Keratinocyte (primary cell): ENCODE measurements around the gene RNPEPL1. TPM values are rescaled to one million over a fixed set of nuclear protein-coding genes. Genes with fewer than 3 reads are reported as not detected.

Experiments
- DNase-seq: peaks from one replicate; pipeline ENCODE4 v3.0.0-alpha.2; 2011; ENCODE audit warnings: low read depth, missing footprints, low spot score
- FAIRE-seq: peaks from 2 replicates; lab custom pipeline; 2011; peaks lifted over from hg19 to GRCh38; lab: Jason Lieb, UNC
- H2AFZ ChIP-seq: 2 replicates; pipeline ENCODE4 v1.6.0; 2012; ENCODE audit warnings: low read length, control low read depth, inconsistent platforms; ENCODE audit not compliant: control insufficient read depth
- H3K27ac ChIP-seq: 2 replicates; pipeline ENCODE4 v1.5.1; 2011; ENCODE audit warnings: low read length; ENCODE audit not compliant: control insufficient read depth, insufficient read depth
- H3K27me3 ChIP-seq: 3 replicates; pipeline ENCODE4 v1.6.0; 2011; ENCODE audit warnings: low read length; ENCODE audit not compliant: control insufficient read depth, insufficient read depth; ENCODE audit errors: extremely low read depth
- H3K36me3 ChIP-seq, 2 experiments: 2 replicates in 1 of 2; 3 replicates in 1 of 2; pipeline ENCODE4 v1.5.1; 2011; ENCODE audit warnings: low read length in 2 of 2, mild to moderate bottlenecking in 1 of 2; ENCODE audit not compliant: control insufficient read depth in 2 of 2, insufficient read depth in 2 of 2; ENCODE audit errors: extremely low read depth in 1 of 2
- H3K4me1 ChIP-seq: 3 replicates; pipeline ENCODE4 v1.5.1; 2011; ENCODE audit warnings: low read length; ENCODE audit not compliant: control insufficient read depth, insufficient read depth; ENCODE audit errors: extremely low read depth
- H3K4me2 ChIP-seq: 3 replicates; pipeline ENCODE4 v1.6.0; 2011; ENCODE audit warnings: low read depth, low read length; ENCODE audit not compliant: control insufficient read depth, insufficient read depth; ENCODE audit errors: extremely low read depth
- H3K4me3 ChIP-seq, 3 experiments: fragments of 200-600 bp in 1 of 3; sonication (generic) in 1 of 3; 2 replicates in 2 of 3; 3 replicates in 1 of 3; pipeline ENCODE4 v1.5.1; 2011 to 2016; ENCODE audit warnings: low read length in 3 of 3, mild to moderate bottlenecking in 3 of 3, control low read depth in 2 of 3, inconsistent platforms in 1 of 3, low read depth in 1 of 3, mixed read lengths in 1 of 3, mixed run types in 1 of 3, moderate library complexity in 1 of 3; ENCODE audit not compliant: control insufficient read depth in 2 of 3, insufficient read depth in 2 of 3; ENCODE audit errors: extremely low read depth in 1 of 3
- H3K79me2 ChIP-seq: 2 replicates; pipeline ENCODE4 v1.6.0; 2012; ENCODE audit warnings: low read length; ENCODE audit not compliant: control insufficient read depth, insufficient read depth
- H3K9ac ChIP-seq: 3 replicates; pipeline ENCODE4 v1.6.0; 2011; ENCODE audit warnings: low read length; ENCODE audit not compliant: control insufficient read depth, insufficient read depth; ENCODE audit errors: extremely low read depth
- H3K9me1 ChIP-seq: 3 replicates; pipeline ENCODE4 v1.6.0; 2011; ENCODE audit warnings: low read length; ENCODE audit not compliant: control insufficient read depth, insufficient read depth; ENCODE audit errors: extremely low read depth
- H3K9me3 ChIP-seq: 2 replicates; pipeline ENCODE4 v1.5.1; 2012; ENCODE audit warnings: low read depth, low read length; ENCODE audit not compliant: control insufficient read depth
- H4K20me1 ChIP-seq: 3 replicates; pipeline ENCODE4 v1.6.0; 2011; ENCODE audit warnings: low read length; ENCODE audit not compliant: control insufficient read depth, insufficient read depth; ENCODE audit errors: extremely low read depth
- CTCF ChIP-seq, 3 experiments: IDR thresholded peaks in 1 of 3; conservative IDR thresholded peaks in 1 of 3; optimal IDR thresholded peaks in 1 of 3; 2 replicates in 2 of 3; 3 replicates in 1 of 3; pipeline versions ENCODE3 to v1.5.1; 2011; ENCODE audit warnings: low read length in 3 of 3, mild to moderate bottlenecking in 3 of 3, moderate library complexity in 2 of 3, control low read depth in 1 of 3, inconsistent platforms in 1 of 3; ENCODE audit not compliant: insufficient read depth in 2 of 3; ENCODE audit errors: extremely low read depth in 1 of 3
- EZH2 ChIP-seq: IDR thresholded peaks from one replicate; pipeline ENCODE4 v1.6.1; 2012; ENCODE audit warnings: inconsistent platforms, mild to moderate bottlenecking, low read length, moderate library complexity
- dilution Hi-C: fragments of 300-500 bp; cut with MboI; formaldehyde crosslinking; loops from one replicate; pipeline ENCODE4 v1.7.0; 2020; ENCODE audit warnings: low sequenced_read_pairs; ENCODE audit not compliant: extremely low pct_ligation_motif_present
- polyA plus RNA-seq, 5 experiments: library from polyadenylated mRNA; depleted of rRNA in 3 of 5; stranded (reverse) in 3 of 5; stranded (forward) in 1 of 5; unstranded in 1 of 5; fragments of >200 nt; gene quantifications; 1 replicate in 1 of 5; 2 replicates in 3 of 5; 3 replicates in 1 of 5; pipeline versions ENCODE4 v1.2.1 to v1.2.3, GENCODE V29; 2011 to 2012; ENCODE audit warnings: missing spikeins in 2 of 5, low read depth in 1 of 5, low replicate concordance in 1 of 5

Gene RNPEPL1
- polyA plus RNA-seq, 1 donor (not counting 4 experiments of a cell fraction or from before 2014, with no cell fraction given), result 3.7 TPM

DNA sequence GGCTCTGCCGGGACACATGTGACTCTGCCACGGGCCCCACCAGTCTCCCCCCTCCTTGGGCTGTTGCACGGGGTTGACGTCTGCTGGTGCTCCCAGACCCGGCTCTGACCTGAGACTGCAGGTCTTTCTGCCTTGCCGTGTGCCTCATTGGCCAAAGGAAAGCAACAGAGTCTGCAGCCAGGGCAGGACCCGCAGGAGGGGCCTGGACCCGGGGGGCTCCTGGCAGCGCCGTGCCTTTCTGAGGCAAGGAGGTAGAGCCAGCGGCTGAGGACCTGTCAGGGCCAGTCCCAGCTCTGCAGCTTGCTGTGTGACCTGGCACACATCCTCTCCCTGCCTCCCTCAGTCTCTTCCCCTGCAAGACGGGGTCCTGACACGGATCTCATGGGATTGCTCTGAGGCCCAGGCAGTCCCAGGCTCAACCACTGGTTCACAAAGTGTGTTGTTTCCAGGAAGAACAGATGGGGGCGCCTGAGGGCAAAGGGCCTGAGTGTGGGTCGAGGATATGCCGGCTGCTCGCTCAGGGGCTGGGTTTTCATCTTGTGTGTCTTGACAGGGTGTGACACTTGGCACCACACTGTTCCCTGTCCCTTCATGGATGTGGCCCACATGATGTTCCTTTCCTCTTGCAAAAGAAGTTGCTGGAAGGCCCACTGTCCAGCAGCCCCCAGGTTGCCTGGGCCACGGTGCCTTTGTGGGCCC, 27.2 kb downstream of the RNPEPL1 start:
- TF ChIP-seq EZH2 (no peak), CTCF (optimal IDR thresholded peaks at IDR 0.05 in 1 of 3, IDR thresholded peaks at IDR 0.05 in 1 of 3, conservative IDR thresholded peaks at IDR 0.05 in 1 of 3; ENCODE audit: extremely low read depth in 1 of 3, insufficient read depth in 2 of 3, low read length in 3 of 3) (peak; percentile 10 to 30 (median 18))
- H3K4me2 ChIP-seq, result no peak overlapping the region

GRCh38 chr2:240596080-240596460, 27.8 kb downstream of the RNPEPL1 start:
- TF ChIP-seq CTCF (optimal IDR thresholded peaks at IDR 0.05 in 1 of 3, IDR thresholded peaks at IDR 0.05 in 1 of 3, conservative IDR thresholded peaks at IDR 0.05 in 1 of 3; ENCODE audit: extremely low read depth in 1 of 3, insufficient read depth in 2 of 3, low read length in 3 of 3) (no peak), EZH2 (no peak)
- no peak overlapping the region for H2AFZ ChIP-seq
- no peak overlapping the region for H3K27ac ChIP-seq
- dilution Hi-C loops, result no loop called here
- peaks cover 12% of the 10 kb centered on the region for H3K79me2 ChIP-seq
- DNase-seq, result no peak
- H3K9ac ChIP-seq, result no peak overlapping the region
- no peaks in the 10 kb centered on the region for H3K9me3 ChIP-seq
- no peaks in the 10 kb centered on the region for H3K4me1 ChIP-seq
- H3K27me3 ChIP-seq, result no peaks in the 10 kb centered on the region
- no peaks in the 10 kb centered on the region for H3K9me1 ChIP-seq
- H3K4me2 ChIP-seq, result no peak overlapping the region
- FAIRE-seq, result no peak
- peaks cover 14% of the 10 kb centered on the region for H4K20me1 ChIP-seq
- peaks cover 15 to 19% of the 10 kb centered on the region in 2 experiments for H3K36me3 ChIP-seq
- H3K4me3 ChIP-seq, result no peak overlapping the region

More for the DNA sequence above, 27.2 kb downstream of the RNPEPL1 start:
- H3K9me1 ChIP-seq, result no peaks in the 10 kb centered on the region
- H3K36me3 ChIP-seq, result peaks cover 14 to 19% of the 10 kb centered on the region in 2 experiments
- peaks cover 14% of the 10 kb centered on the region for H4K20me1 ChIP-seq
- H3K9ac ChIP-seq, result no peak overlapping the region
- dilution Hi-C loops, result no loop called here
- FAIRE-seq (no peak), DNase-seq (no peak)
- peaks cover 14% of the 10 kb centered on the region for H3K79me2 ChIP-seq
- no peak overlapping the region for H3K4me3 ChIP-seq
- no peak overlapping the region for H2AFZ ChIP-seq
- no peak overlapping the region for H3K27ac ChIP-seq
- no peaks in the 10 kb centered on the region for H3K4me1 ChIP-seq
- no peaks in the 10 kb centered on the region for H3K27me3 ChIP-seq
- H3K9me3 ChIP-seq, result no peaks in the 10 kb centered on the region
